ENCODE data around the gene TSPAN18. TPM values are rescaled to one million over a fixed set of nuclear protein-coding genes. Genes with fewer than 3 reads are reported as not detected.

The TSPAN18 gene
- total and polyA plus RNA-seq, 2 donors from 2014 or later: 13.8 to 38.1 TPM

DNA sequence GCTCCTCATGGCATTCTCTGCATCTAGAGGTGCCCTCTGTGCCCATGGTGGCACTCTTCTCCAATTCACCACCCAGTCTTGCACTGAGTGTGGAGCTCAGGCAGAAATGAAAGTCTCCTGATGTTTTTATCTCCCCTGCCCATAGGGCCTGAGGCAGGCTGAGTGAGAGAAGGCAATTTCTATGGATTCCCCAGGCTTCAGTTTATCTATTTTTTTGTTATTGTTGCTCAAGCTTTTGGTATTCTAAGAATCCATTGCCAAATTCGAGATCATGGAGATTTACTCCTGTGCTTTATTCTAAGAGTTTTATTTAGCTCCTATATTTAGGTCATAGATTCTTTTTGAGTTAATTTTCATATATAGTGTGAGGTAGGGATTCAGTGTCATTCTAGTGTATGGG, 40.7 kb downstream of the TSPAN18 start:
- peaks cover 0 to 2% (median 0%) of the 10 kb centered on the region in 3 donors for H3K36me3 ChIP-seq (ENCODE audit: control insufficient read depth in 2 of 3, insufficient read depth in 3 of 3, low read length in 3 of 3)
- intact Hi-C loops (cut with DNase I): no loop called here
- no peak for FAIRE-seq
- peaks cover 0 to 5% (median 0%) of the 10 kb centered on the region in 3 donors for H3K4me1 ChIP-seq (ENCODE audit: control insufficient read depth in 2 of 3, insufficient read depth in 2 of 3, low read depth in 1 of 3, low read length in 3 of 3)
- no peak overlapping the region for H3K9ac ChIP-seq (ENCODE audit: low read length in 3 of 3)
- no peak overlapping the region for H3K27ac ChIP-seq (ENCODE audit: low read depth in 2 of 2, low read length in 2 of 2)
- no peak overlapping the region for H3K4me3 ChIP-seq (ENCODE audit: low read length in 3 of 3)
- no peak for DNase-seq
- H3K27me3 ChIP-seq (ENCODE audit: control insufficient read depth, insufficient read depth, low read length): no peaks in the 10 kb centered on the region
- no peak for TF ChIP-seq CTCF (IDR thresholded peaks at IDR 0.05; ENCODE audit: borderline replicate concordance, extremely low read depth, insufficient read depth)
- H3K9me3 ChIP-seq (ENCODE audit: control insufficient read depth in 2 of 3, insufficient read depth in 1 of 3, low read length in 3 of 3): no peaks in the 10 kb centered on the region

DNA sequence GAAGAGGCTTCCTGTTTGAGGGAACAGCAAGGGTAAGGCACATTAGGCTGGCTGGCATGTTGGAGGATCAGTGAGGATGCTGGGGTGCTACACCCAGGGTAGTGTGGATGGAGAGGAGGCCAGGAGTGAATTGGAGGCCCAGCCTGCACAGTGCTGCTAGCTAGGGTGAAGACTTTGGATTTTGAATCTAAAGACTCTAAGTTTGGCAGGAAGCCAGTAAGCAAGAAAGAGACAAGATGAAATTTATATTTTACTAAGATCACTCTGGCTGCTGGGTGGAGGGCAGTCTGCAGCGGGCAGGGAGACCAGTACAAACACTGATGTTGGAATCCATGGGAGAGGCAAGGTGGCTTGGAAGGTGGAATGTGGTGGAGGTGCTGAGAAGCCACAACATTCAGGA, 43.6 kb downstream of the TSPAN18 start:
- Histone ChIP-seq H3K27ac (ENCODE audit: low read depth in 2 of 2, low read length in 2 of 2) (no peak overlapping the region), H3K27me3 (ENCODE audit: control insufficient read depth, insufficient read depth, low read length) (no peaks in the 10 kb centered on the region), H3K4me3 (ENCODE audit: low read length in 3 of 3) (no peak overlapping the region), H3K36me3 (ENCODE audit: control insufficient read depth in 2 of 3, insufficient read depth in 3 of 3, low read length in 3 of 3) (no peaks in the 10 kb centered on the region), H3K9ac (ENCODE audit: low read length in 3 of 3) (no peak overlapping the region), H3K9me3 (ENCODE audit: control insufficient read depth in 2 of 3, insufficient read depth in 1 of 3, low read length in 3 of 3) (no peaks in the 10 kb centered on the region), H3K4me1 (ENCODE audit: control insufficient read depth in 2 of 3, insufficient read depth in 2 of 3, low read depth in 1 of 3, low read length in 3 of 3) (peaks cover 0 to 5% (median 0%) of the 10 kb centered on the region in 3 donors)
- DNase-seq (peak in 1 of 5 donors; percentile 11), FAIRE-seq (no peak)
- intact Hi-C loops (cut with DNase I): no loop called here
- TF ChIP-seq CTCF (IDR thresholded peaks at IDR 0.05; ENCODE audit: borderline replicate concordance, extremely low read depth, insufficient read depth): no peak

- Histone ChIP-seq H3K4me3 (ENCODE audit: low read length in 3 of 3) (no peak overlapping the region), H3K4me1 (ENCODE audit: control insufficient read depth in 2 of 3, insufficient read depth in 2 of 3, low read depth in 1 of 3, low read length in 3 of 3) (peaks cover 0 to 5% (median 0%) of the 10 kb centered on the region in 3 donors), H3K9ac (ENCODE audit: low read length in 3 of 3) (no peak overlapping the region), H3K36me3 (ENCODE audit: control insufficient read depth in 2 of 3, insufficient read depth in 3 of 3, low read length in 3 of 3) (no peaks in the 10 kb centered on the region), H3K27me3 (ENCODE audit: control insufficient read depth, insufficient read depth, low read length) (no peaks in the 10 kb centered on the region), H3K27ac (ENCODE audit: low read depth in 2 of 2, low read length in 2 of 2) (no peak overlapping the region), H3K9me3 (ENCODE audit: control insufficient read depth in 2 of 3, insufficient read depth in 1 of 3, low read length in 3 of 3) (no peaks in the 10 kb centered on the region)
- FAIRE-seq: no peak
- DNase-seq: no peak
- no peak for TF ChIP-seq CTCF (IDR thresholded peaks at IDR 0.05; ENCODE audit: borderline replicate concordance, extremely low read depth, insufficient read depth)
- intact Hi-C loops (cut with DNase I): no loop called here
Measured at GRCh38 chr11:44771252-44771734, 44.5 kb downstream of the TSPAN18 start.

DNA sequence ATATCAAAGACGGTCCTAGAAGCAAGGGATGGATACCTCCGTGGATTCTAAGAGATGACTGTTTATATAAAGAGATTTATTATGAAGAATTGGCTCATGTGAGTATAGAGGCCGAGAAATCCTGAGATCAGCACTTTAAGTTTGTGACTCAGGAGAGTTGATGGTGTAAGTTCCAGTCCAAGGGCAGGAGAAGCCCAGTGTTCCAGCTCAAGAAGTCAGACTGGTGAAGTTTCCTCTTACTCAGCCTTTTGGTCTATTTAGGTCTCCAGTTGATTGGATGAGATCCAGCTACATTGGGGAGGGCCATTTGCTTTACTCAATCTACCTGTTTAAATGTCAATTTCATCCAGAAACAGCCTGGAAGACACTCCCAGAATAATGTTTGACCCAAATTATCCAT, 45.1 kb downstream of the TSPAN18 start:
- Histone ChIP-seq H3K36me3 (ENCODE audit: control insufficient read depth in 2 of 3, insufficient read depth in 3 of 3, low read length in 3 of 3) (no peaks in the 10 kb centered on the region), H3K27ac (ENCODE audit: low read depth in 2 of 2, low read length in 2 of 2) (no peak overlapping the region), H3K9me3 (ENCODE audit: control insufficient read depth in 2 of 3, insufficient read depth in 1 of 3, low read length in 3 of 3) (no peaks in the 10 kb centered on the region), H3K9ac (ENCODE audit: low read length in 3 of 3) (no peak overlapping the region), H3K27me3 (ENCODE audit: control insufficient read depth, insufficient read depth, low read length) (no peaks in the 10 kb centered on the region), H3K4me3 (ENCODE audit: low read length in 3 of 3) (no peak overlapping the region), H3K4me1 (ENCODE audit: control insufficient read depth in 2 of 3, insufficient read depth in 2 of 3, low read depth in 1 of 3, low read length in 3 of 3) (peaks cover 0 to 5% (median 0%) of the 10 kb centered on the region in 3 donors)
- FAIRE-seq (no peak), DNase-seq (no peak)
- intact Hi-C loops (cut with DNase I): no loop called here
- no peak for TF ChIP-seq CTCF (IDR thresholded peaks at IDR 0.05; ENCODE audit: borderline replicate concordance, extremely low read depth, insufficient read depth)
